ENCODE data around the gene POU2AF1. TPM values are rescaled to one million over a fixed set of nuclear protein-coding genes. Genes with fewer than 3 reads are reported as not detected.

Gene POU2AF1
- total RNA-seq, 2 experiments from 2014 or later, result 0.52 to 0.78 TPM

DNA sequence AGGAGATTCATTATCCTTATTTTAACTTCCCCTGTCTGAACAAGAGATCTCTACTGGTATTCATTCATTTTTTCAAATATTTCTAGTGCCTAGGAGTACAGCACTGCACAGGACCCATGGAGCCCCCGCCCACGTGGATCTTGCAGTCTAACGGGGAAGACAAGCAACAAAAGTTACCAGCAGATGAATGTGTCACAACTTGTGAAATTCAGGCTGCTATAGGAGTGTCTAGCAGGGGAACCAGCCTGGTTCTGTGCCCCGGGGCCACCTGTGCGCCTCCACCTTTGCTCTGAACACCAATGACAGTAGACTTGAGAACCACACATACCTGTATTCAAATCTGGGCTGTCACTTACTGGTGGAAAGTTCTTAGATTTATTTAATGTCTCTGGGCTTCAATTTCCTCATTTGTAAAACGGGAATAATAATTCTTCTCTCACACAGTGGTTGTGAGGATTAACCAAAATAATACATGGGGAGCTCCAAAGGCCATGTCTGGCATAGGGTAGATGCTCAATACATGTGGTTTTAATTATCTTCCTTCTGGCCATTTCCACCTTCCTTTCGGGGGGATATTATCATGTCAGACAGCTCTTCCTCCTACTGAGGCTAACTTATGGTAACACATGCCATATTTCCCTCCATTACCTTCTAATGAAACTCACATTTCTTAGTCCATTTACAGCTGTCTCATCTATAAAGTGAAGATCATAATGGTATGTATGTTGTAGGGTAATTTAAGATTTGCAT, 17.8 kb downstream of the POU2AF1 start:
- no peak for ATAC-seq (ENCODE audit: poor library complexity)
- ChIA-PET CTCF (interaction anchor here (1.1 kb wide), 1 partner anchor 85 kb away, joined by 4 read pairs; no protein-coding TSS in a partner anchor), POLR2A (no interaction called here)
- no peaks in the 10 kb centered on the region for H3K27me3 ChIP-seq (ENCODE audit: control insufficient read depth in 1 of 2, insufficient read depth in 2 of 2, low read length in 2 of 2)
- TF ChIP-seq, protein P1, sequence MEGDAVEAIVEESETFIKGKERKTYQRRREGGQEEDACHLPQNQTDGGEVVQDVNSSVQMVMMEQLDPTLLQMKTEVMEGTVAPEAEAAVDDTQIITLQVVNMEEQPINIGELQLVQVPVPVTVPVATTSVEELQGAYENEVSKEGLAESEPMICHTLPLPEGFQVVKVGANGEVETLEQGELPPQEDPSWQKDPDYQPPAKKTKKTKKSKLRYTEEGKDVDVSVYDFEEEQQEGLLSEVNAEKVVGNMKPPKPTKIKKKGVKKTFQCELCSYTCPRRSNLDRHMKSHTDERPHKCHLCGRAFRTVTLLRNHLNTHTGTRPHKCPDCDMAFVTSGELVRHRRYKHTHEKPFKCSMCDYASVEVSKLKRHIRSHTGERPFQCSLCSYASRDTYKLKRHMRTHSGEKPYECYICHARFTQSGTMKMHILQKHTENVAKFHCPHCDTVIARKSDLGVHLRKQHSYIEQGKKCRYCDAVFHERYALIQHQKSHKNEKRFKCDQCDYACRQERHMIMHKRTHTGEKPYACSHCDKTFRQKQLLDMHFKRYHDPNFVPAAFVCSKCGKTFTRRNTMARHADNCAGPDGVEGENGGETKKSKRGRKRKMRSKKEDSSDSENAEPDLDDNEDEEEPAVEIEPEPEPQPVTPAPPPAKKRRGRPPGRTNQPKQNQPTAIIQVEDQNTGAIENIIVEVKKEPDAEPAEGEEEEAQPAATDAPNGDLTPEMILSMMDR (IDR thresholded peaks at IDR 0.05), result no peak
- DNase-seq, result no peak
- H3K9me3 ChIP-seq (ENCODE audit: control insufficient read depth in 1 of 2, insufficient read depth in 1 of 2, low read length in 2 of 2), result no peaks in the 10 kb centered on the region
- no peaks in the 10 kb centered on the region for H3K4me1 Mint-ChIP-seq (ENCODE audit: low read depth)
- no peaks in the 10 kb centered on the region for H3K4me1 ChIP-seq (ENCODE audit: insufficient read depth, low read length)
- no peak overlapping the region for H3K4me3 ChIP-seq (ENCODE audit: low read length)
- H3K4me3 Mint-ChIP-seq, result no peak overlapping the region
- H3K36me3 Mint-ChIP-seq (ENCODE audit: low read depth), result no peaks in the 10 kb centered on the region
- H3K27ac Mint-ChIP-seq, result no peak overlapping the region
- H3K9me3 Mint-ChIP-seq, result no peaks in the 10 kb centered on the region
- H3K27ac ChIP-seq (ENCODE audit: low read depth in 1 of 2, low read length in 2 of 2), result no peak overlapping the region
- intact Hi-C loops (cut with DNase I, micrococcal nuclease), result no loop called here
- H3K27me3 Mint-ChIP-seq, result no peaks in the 10 kb centered on the region
- no peaks in the 10 kb centered on the region for H3K36me3 ChIP-seq (ENCODE audit: insufficient read depth, low read length)

DNA sequence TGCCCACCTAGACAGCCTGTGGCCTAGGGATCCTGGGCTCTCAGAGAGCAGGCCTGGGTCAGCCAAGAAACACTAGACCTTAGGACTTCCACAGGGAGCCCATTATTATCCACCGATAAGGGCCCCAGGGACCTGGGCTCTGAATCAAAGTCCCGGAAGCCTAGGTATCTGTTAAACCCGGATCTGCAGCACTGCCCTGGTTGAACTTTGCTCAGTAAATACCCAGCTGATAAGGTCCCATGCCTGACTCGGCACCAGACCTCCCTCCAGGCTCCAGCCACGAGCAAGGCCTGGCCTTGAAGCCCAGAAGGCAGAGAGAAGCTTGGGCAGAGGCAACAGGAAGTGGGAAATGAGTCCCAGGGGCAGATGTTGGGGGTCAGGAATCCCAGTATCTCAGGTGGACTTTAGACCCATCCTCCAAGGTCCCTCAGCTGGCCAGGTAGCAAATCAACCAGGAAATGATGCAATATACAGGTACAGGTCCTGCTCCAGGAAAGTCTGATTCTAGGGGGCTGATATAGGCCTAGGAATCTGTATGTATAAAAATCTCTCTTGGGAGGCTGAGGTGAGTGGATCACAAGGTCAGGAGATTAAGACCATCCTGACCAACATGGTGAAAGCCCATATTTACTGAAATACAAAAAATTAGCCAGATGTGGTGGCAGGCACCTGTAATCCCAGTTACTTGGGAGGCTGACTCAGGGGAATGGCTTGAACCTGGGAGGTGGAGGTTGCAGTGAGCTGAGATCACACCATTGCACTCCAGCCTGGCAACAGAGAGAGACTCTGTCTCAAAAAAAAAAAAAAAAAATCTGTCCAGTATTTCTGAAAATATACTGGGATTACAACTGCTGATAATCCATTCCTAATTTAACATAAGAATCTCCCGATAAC, 18.7 kb downstream of the POU2AF1 start:
- Histone ChIP-seq H3K27ac (ENCODE audit: low read depth in 1 of 2, low read length in 2 of 2) (no peak overlapping the region), H3K4me3 (ENCODE audit: low read length) (no peak overlapping the region), H3K4me1 (ENCODE audit: insufficient read depth, low read length) (no peaks in the 10 kb centered on the region), H3K9me3 (ENCODE audit: control insufficient read depth in 1 of 2, insufficient read depth in 1 of 2, low read length in 2 of 2) (no peaks in the 10 kb centered on the region), H3K36me3 (ENCODE audit: insufficient read depth, low read length) (no peaks in the 10 kb centered on the region), H3K27me3 (ENCODE audit: control insufficient read depth in 1 of 2, insufficient read depth in 2 of 2, low read length in 2 of 2) (no peaks in the 10 kb centered on the region)
- no peaks in the 10 kb centered on the region for H3K27me3 Mint-ChIP-seq
- intact Hi-C loops (cut with DNase I, micrococcal nuclease), result no loop called here
- ChIA-PET POLR2A (interaction anchor here (0.6 kb wide), 1 partner anchor 409 kb away, joined by 3 read pairs; no protein-coding TSS in a partner anchor), CTCF (no interaction called here)
- no peaks in the 10 kb centered on the region for H3K4me1 Mint-ChIP-seq (ENCODE audit: low read depth)
- no peaks in the 10 kb centered on the region for H3K9me3 Mint-ChIP-seq
- H3K4me3 Mint-ChIP-seq, result no peak overlapping the region
- H3K36me3 Mint-ChIP-seq (ENCODE audit: low read depth), result no peaks in the 10 kb centered on the region
- no peak for DNase-seq
- ATAC-seq (ENCODE audit: poor library complexity), result no peak
- no peak overlapping the region for H3K27ac Mint-ChIP-seq
- TF ChIP-seq, protein P1 (IDR thresholded peaks at IDR 0.05), result no peak

DNA sequence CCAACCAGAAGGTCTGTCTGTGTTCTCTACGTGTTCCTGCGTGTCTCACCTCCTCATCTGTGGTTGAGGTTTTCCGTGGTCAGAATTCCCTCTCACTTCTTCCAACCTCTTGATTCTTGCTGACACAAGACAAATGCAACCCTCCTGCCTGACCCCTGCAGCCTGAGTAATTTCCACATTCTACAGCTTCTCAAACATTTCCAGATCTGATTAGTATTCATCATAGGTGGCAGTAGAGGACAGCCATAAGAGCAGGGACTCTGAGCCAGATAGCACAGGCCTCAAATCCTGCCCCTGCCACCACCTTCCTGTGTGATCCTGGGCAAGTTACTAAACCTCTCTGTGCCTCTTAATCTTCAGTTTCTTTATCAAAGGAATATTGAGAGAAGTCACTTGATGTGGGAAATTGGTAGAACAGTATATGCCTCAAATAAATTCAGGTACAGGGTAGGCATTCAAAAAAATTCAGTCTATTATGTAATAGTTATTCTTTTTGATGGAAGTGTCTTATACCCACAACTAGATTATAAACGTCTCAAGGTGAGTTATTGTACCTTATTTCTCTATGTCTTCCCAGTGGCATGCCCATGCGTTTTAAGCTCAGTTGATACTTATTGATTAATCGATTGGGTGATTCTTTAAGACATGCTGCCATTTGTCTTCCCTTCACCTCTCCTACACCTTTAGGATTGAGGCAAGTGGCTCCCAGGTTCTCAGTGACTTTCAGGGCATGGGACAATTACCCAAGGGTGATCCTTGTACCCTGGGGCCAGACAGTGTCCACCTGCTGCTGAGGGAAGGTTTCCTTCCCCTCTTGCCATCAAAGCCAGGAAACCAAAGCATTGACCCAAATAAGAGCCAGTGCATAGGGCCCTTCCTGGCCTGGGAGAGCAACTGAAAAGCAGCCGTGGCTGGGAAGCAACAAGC, 19.6 kb downstream of the POU2AF1 start:
- ATAC-seq (ENCODE audit: poor library complexity), result no peak
- ChIA-PET CTCF (no interaction called here), POLR2A (interaction anchor here (0.6 kb wide), 1 partner anchor 410 kb away, joined by 3 read pairs; no protein-coding TSS in a partner anchor)
- TF ChIP-seq, protein P1 (IDR thresholded peaks at IDR 0.05), result no peak
- DNase-seq, result peak in 2 of 14 experiments; percentile 13 to 15
- H3K27me3 Mint-ChIP-seq, result no peaks in the 10 kb centered on the region
- Histone ChIP-seq H3K9me3 (ENCODE audit: control insufficient read depth in 1 of 2, insufficient read depth in 1 of 2, low read length in 2 of 2) (no peaks in the 10 kb centered on the region), H3K27me3 (ENCODE audit: control insufficient read depth in 1 of 2, insufficient read depth in 2 of 2, low read length in 2 of 2) (no peaks in the 10 kb centered on the region), H3K27ac (ENCODE audit: low read depth in 1 of 2, low read length in 2 of 2) (no peak overlapping the region), H3K36me3 (ENCODE audit: insufficient read depth, low read length) (no peaks in the 10 kb centered on the region), H3K4me1 (ENCODE audit: insufficient read depth, low read length) (no peaks in the 10 kb centered on the region), H3K4me3 (ENCODE audit: low read length) (no peak overlapping the region)
- no peak overlapping the region for H3K4me3 Mint-ChIP-seq
- H3K27ac Mint-ChIP-seq, result no peak overlapping the region
- no peaks in the 10 kb centered on the region for H3K9me3 Mint-ChIP-seq
- no peaks in the 10 kb centered on the region for H3K36me3 Mint-ChIP-seq (ENCODE audit: low read depth)
- no peaks in the 10 kb centered on the region for H3K4me1 Mint-ChIP-seq (ENCODE audit: low read depth)
- intact Hi-C loops (cut with DNase I, micrococcal nuclease), result loop anchor here in 1 of 2 experiments (5.0 kb wide), 1 partner anchor 63 kb away; no protein-coding TSS in a partner anchor
